Liver (tissue), 9 donors: Measurements from ENCODE around the gene PPAN. TPM values are rescaled to one million over a fixed set of nuclear protein-coding genes. Genes with fewer than 3 reads are reported as not detected.

Source experiments
- DNase-seq: peaks from one replicate; pipeline ENCODE4 v3.0.0-alpha.2; 2017; ENCODE audit warnings: low spot score
- H3K27ac ChIP-seq, 2 donors: one replicate each; pipeline ENCODE4 v1.7.0; 2013; ENCODE audit warnings: inconsistent platforms in 2 of 2, low read length in 2 of 2, control low read depth in 1 of 2, low read depth in 1 of 2, mild to moderate bottlenecking in 1 of 2
- H3K27me3 ChIP-seq, 4 donors: one replicate each; pipeline versions ENCODE4 v1.6.1 to v1.7.0; 2013; ENCODE audit warnings: low read length in 3 of 4, inconsistent platforms in 1 of 4, mild to moderate bottlenecking in 1 of 4, moderate library complexity in 1 of 4; ENCODE audit not compliant: control insufficient read depth in 4 of 4, insufficient read depth in 4 of 4
- H3K36me3 ChIP-seq, 4 donors: one replicate each; pipeline versions ENCODE4 v1.6.1 to v1.7.0; 2013; ENCODE audit warnings: low read length in 3 of 4, mild to moderate bottlenecking in 3 of 4, low read depth in 1 of 4, moderate library complexity in 1 of 4; ENCODE audit not compliant: control insufficient read depth in 4 of 4, insufficient read depth in 3 of 4
- H3K4me1 ChIP-seq, 4 donors: one replicate each; pipeline versions ENCODE4 v1.6.1 to v1.7.0; 2013; ENCODE audit warnings: low read length in 3 of 4, mild to moderate bottlenecking in 3 of 4, moderate library complexity in 1 of 4; ENCODE audit not compliant: control insufficient read depth in 4 of 4, insufficient read depth in 4 of 4
- H3K4me3 ChIP-seq, 3 donors: one replicate each; pipeline versions ENCODE4 v1.6.1 to v1.7.0; 2013; ENCODE audit warnings: low read length in 3 of 3, control low read depth in 1 of 3, low read depth in 1 of 3, mild to moderate bottlenecking in 1 of 3
- H3K9ac ChIP-seq, 2 donors: one replicate each; pipeline ENCODE4 v1.7.0; 2013; ENCODE audit warnings: low read length in 2 of 2, mild to moderate bottlenecking in 2 of 2, moderate library complexity in 2 of 2, control low read depth in 1 of 2, low read depth in 1 of 2
- H3K9me3 ChIP-seq, 4 donors: one replicate each; pipeline versions ENCODE4 v1.6.1 to v1.7.0; 2013; ENCODE audit warnings: low read length in 3 of 4; ENCODE audit not compliant: control insufficient read depth in 4 of 4
- CTCF ChIP-seq: fragments of 150-350 bp; IDR thresholded peaks from 2 replicates; pipeline ENCODE4 v1.5.1; 2017; ENCODE audit warnings: improper control_type of control experiment, low read depth, low read length; ENCODE audit not compliant: missing input control
- EGR1 ChIP-seq, 2 donors: IDR thresholded peaks; 2 replicates each; pipeline ENCODE4 v1.6.1; 2016 to 2018; ENCODE audit warnings: antibody characterized with exemption in 2 of 2, low read depth in 2 of 2
- FOXA1 ChIP-seq: IDR thresholded peaks from 2 replicates; pipeline ENCODE4 v1.6.1; 2016; ENCODE audit warnings: antibody characterized with exemption
- FOXA2 ChIP-seq: IDR thresholded peaks from 2 replicates; pipeline ENCODE4 v1.6.1; 2016; ENCODE audit warnings: antibody characterized with exemption
- GABPA ChIP-seq, 2 donors: IDR thresholded peaks in 1 of 2; conservative IDR thresholded peaks in 1 of 2; 2 replicates each; pipeline ENCODE4 v1.6.1; 2016; ENCODE audit warnings: antibody characterized with exemption in 2 of 2, mild to moderate bottlenecking in 1 of 2, moderate library complexity in 1 of 2
- HNF4A ChIP-seq, 2 donors: conservative IDR thresholded peaks; 2 replicates each; pipeline ENCODE4 v1.6.1; 2016; ENCODE audit warnings: antibody characterized with exemption in 2 of 2, mild to moderate bottlenecking in 2 of 2
- HNF4G ChIP-seq: IDR thresholded peaks from 2 replicates; pipeline ENCODE4 v1.6.1; 2016; ENCODE audit warnings: antibody characterized with exemption
- JUND ChIP-seq, 2 donors: IDR thresholded peaks; 2 replicates each; pipeline ENCODE4 v1.6.1; 2016; ENCODE audit warnings: antibody characterized with exemption in 2 of 2
- MAX ChIP-seq: IDR thresholded peaks from 2 replicates; pipeline ENCODE4 v1.6.1; 2016; ENCODE audit warnings: antibody characterized with exemption
- RAD21 ChIP-seq, 2 donors: IDR thresholded peaks; 2 replicates each; pipeline ENCODE4 v1.6.1; 2016; ENCODE audit warnings: antibody characterized with exemption in 2 of 2, mild to moderate bottlenecking in 2 of 2
- REST ChIP-seq: IDR thresholded peaks from 2 replicates; pipeline ENCODE4 v1.6.1; 2016; ENCODE audit warnings: antibody characterized with exemption, mild to moderate bottlenecking
- RXRA ChIP-seq, 2 donors: IDR thresholded peaks; 2 replicates each; pipeline ENCODE4 v1.6.1; 2017 to 2018; ENCODE audit warnings: antibody characterized with exemption in 2 of 2, mild to moderate bottlenecking in 1 of 2
- SP1 ChIP-seq: IDR thresholded peaks from 2 replicates; pipeline ENCODE4 v1.6.1; 2018; ENCODE audit warnings: antibody characterized with exemption, mild to moderate bottlenecking
- YY1 ChIP-seq: IDR thresholded peaks from 2 replicates; pipeline ENCODE4 v1.6.1; 2016; ENCODE audit warnings: antibody characterized with exemption, mild to moderate bottlenecking
- ZBTB33 ChIP-seq: IDR thresholded peaks from 2 replicates; pipeline ENCODE4 v1.6.1; 2016; ENCODE audit warnings: antibody characterized with exemption
- WGBS: extraction: QIAGEN DNeasy Blood & Tissue Kit; methylation state at CpG from one replicate; pipeline ENCODE4 v1.1.7; 2013; 5-methylcytosine and 5-hydroxymethylcytosine counted together
- polyA plus RNA-seq, 2 donors: library from polyadenylated mRNA; stranded (reverse) in 1 of 2; unstranded in 1 of 2; fragments of 200-250 nt in 1 of 2; fragments of >200 nt in 1 of 2; fragmentation: Nextera tagmentation in 1 of 2; extraction: Ambion mirVana in 1 of 2; gene quantifications; one replicate each; pipeline versions ENCODE4 v1.2.1 to v1.2.3, GENCODE V29; 2013 to 2015
- total RNA-seq, 2 donors: library from RNA; depleted of rRNA; stranded (reverse); fragments of >200 nt; gene quantifications; one replicate each; pipeline ENCODE4 v1.2.3, GENCODE V29; 2014
- donor health status: healthy.
- donor health status: healthy.
- donor health status: healthy.
- donor health status: healthy.
- donor health status: healthy.

Gene PPAN
- total and polyA plus RNA-seq, 4 donors: 10.1 to 20.7 (median 14.2) TPM

DNA sequence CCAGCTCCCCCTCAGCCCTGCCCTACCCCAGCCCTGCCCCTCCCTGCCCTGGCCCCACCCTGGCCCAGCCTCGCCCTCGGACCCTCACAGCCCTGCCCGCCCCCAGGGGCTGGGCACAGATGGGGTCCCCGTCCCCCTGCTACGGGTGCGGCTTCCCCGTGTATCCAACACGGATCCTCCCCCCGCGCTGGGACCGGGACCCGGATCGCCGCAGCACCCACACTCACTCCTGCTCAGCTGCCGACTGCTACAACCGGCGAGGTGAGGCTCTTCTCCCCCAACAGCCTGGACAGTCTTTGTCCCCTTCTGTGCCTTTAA is 14.8 kb upstream of the PPAN start:
- Histone ChIP-seq H3K9ac (no peak overlapping the region), H3K4me1 (peaks cover 20 to 67% (median 51%) of the 10 kb centered on the region in 4 donors), H3K27ac (peak overlapping the region; percentile 82 to 85), H3K36me3 (peaks cover 14 to 33% (median 25%) of the 10 kb centered on the region in 4 donors), H3K9me3 (no peaks in the 10 kb centered on the region), H3K4me3 (peak overlapping the region in 2 of 3 donors; percentile 27 to 38), H3K27me3 (no peaks in the 10 kb centered on the region)
- 86% methylated on average over 17 of the region's 17 CpGs for WGBS
- DNase-seq: no peak
- TF ChIP-seq RXRA (IDR thresholded peaks at IDR 0.05): no peak
- no peak for TF ChIP-seq HNF4A (conservative IDR thresholded peaks at IDR 0.05)
- no peak for TF ChIP-seq ZBTB33
- no peak for TF ChIP-seq MAX
- TF ChIP-seq HNF4G: no peak
- no peak for TF ChIP-seq CTCF
- TF ChIP-seq FOXA1: no peak
- TF ChIP-seq GABPA (IDR thresholded peaks at IDR 0.05 in 1 of 2, conservative IDR thresholded peaks at IDR 0.05 in 1 of 2): no peak
- no peak for TF ChIP-seq RAD21 (IDR thresholded peaks at IDR 0.05)
- no peak for TF ChIP-seq EGR1 (IDR thresholded peaks at IDR 0.05; ENCODE audit: low read depth in 2 of 2)
- no peak for TF ChIP-seq SP1
- no peak for TF ChIP-seq YY1
- no peak for TF ChIP-seq JUND (IDR thresholded peaks at IDR 0.05)
- no peak for TF ChIP-seq FOXA2
- TF ChIP-seq REST: no peak

DNA sequence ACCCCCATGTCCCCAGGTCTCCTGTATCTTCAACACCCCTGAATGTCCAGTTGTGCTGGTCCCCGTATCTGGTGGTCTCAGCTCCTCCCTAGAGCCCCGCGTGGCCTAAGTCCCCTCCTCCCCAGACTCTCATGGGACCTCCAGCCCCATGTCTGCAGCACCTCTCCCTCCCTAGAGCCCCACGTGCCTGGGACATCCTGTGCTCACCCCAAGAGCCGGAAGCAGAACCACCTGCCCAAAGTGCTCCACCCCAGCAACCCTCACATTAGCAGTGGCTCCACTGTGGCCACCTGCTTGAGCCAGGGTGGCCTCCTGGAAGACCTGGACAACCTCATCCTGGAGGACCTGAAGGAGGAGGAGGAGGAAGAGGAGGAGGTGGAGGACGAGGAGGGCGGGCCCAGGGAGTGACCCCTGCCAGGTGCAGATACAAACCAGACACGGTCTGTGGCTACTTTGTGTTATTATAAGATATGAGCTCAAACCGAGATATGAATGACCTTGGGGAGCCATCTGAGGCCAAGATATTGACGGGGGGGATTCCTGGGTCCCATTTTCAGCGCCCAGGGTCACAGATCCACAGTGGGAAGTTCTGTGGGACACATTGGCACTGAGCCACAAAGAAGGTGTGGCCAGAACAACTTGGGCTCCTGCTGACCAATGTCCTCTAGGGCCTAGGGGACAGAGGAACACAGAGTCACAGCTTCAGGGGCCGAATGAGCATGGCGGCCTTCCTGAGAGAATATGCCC is 14.1 kb upstream of the PPAN start:
- H3K9ac ChIP-seq: no peak overlapping the region
- no peaks in the 10 kb centered on the region for H3K9me3 ChIP-seq
- peak overlapping the region in 1 of 3 donors; percentile 38 for H3K4me3 ChIP-seq
- H3K36me3 ChIP-seq: peaks cover 14 to 33% (median 25%) of the 10 kb centered on the region in 4 donors
- no peaks in the 10 kb centered on the region for H3K27me3 ChIP-seq
- H3K4me1 ChIP-seq: peaks cover 22 to 67% (median 53%) of the 10 kb centered on the region in 4 donors
- no peak for DNase-seq
- peak overlapping the region; percentile 82 to 85 for H3K27ac ChIP-seq
- WGBS: 71% methylated on average over 13 of the region's 13 CpGs
- no peak for TF ChIP-seq ZBTB33
- no peak for TF ChIP-seq REST
- TF ChIP-seq MAX: no peak
- TF ChIP-seq FOXA2: no peak
